Tibial nerve (tissue), 4 donors: ENCODE results near the gene DHX58. TPM values are rescaled to one million over a fixed set of nuclear protein-coding genes. Genes with fewer than 3 reads are reported as not detected.

ENCODE experiments used
- DNase-seq, 2 donors: peaks; one replicate each; pipeline ENCODE4 v3.0.0-alpha.2; 2019; ENCODE audit warnings: low spot score in 2 of 2
- H3K27ac ChIP-seq, 4 donors: fragments of 200-600 bp; sonication (generic) in 3 of 4; one replicate each; pipeline ENCODE4 v1.5.1; 2017 to 2019; ENCODE audit warnings: mild to moderate bottlenecking in 1 of 4
- H3K27me3 ChIP-seq, 2 donors: fragments of 200-600 bp; sonication (generic) in 1 of 2; one replicate each; pipeline versions ENCODE4 v1.5.1 to v1.6.0; 2017 to 2019
- H3K36me3 ChIP-seq, 3 donors: fragments of 200-600 bp; sonication (generic); one replicate each; pipeline ENCODE4 v1.5.1; 2018 to 2019
- H3K4me1 ChIP-seq, 4 donors: fragments of 200-600 bp; sonication (generic) in 3 of 4; one replicate each; pipeline ENCODE4 v1.5.1; 2017 to 2019
- H3K4me3 ChIP-seq, 4 donors: fragments of 200-600 bp; sonication (generic) in 3 of 4; one replicate each; pipeline ENCODE4 v1.5.1; 2017 to 2019; ENCODE audit warnings: mild to moderate bottlenecking in 1 of 4, moderate library complexity in 1 of 4
- H3K9me3 ChIP-seq, 4 donors: fragments of 200-600 bp; sonication (generic) in 3 of 4; one replicate each; pipeline ENCODE4 v1.5.1; 2017 to 2019
- EP300 ChIP-seq, 2 donors: sonication (generic); formaldehyde crosslinking; IDR thresholded peaks; one replicate each; pipeline ENCODE4 v1.6.1; 2017; ENCODE audit warnings: antibody characterized with exemption in 2 of 2, mild to moderate bottlenecking in 1 of 2
- POLR2A ChIP-seq, 2 donors: fragments of 450-650 bp; IDR thresholded peaks; one replicate each; pipeline ENCODE4 v1.6.1; 2017; ENCODE audit warnings: antibody characterized with exemption in 2 of 2, mild to moderate bottlenecking in 2 of 2, moderate library complexity in 2 of 2
- WGBS, 2 donors: methylation state at CpG; one replicate each; pipeline ENCODE4 v1.1.5; 2018; 5-methylcytosine and 5-hydroxymethylcytosine counted together
- total RNA-seq, 4 donors: library from RNA; depleted of rRNA; stranded (reverse); fragments of >200 nt; gene quantifications; one replicate each; pipeline ENCODE4 v1.1.0, GENCODE V29; 2016
- TF ChIP-seq, protein P1 (sequence below), 5 experiments: fragments of 200-600 bp in 3 of 5; fragments of 450-650 bp in 2 of 5; sonication (generic) in 3 of 5; IDR thresholded peaks; one replicate each; pipeline ENCODE4 v1.5.1; 2016 to 2019; ENCODE audit warnings: antibody characterized with exemption in 5 of 5, mild to moderate bottlenecking in 3 of 5, moderate library complexity in 2 of 5

DHX58 gene
- total RNA-seq, 4 donors from 2014 or later = 15.9 to 29.4 (median 21.7) TPM

GRCh38 chr17:42051645-42052044, 60.9 kb downstream of the DHX58 start:
- H3K27ac ChIP-seq = no peak overlapping the region
- no peaks in the 10 kb centered on the region for H3K9me3 ChIP-seq
- peaks cover 0 to 15% (median 0%) of the 10 kb centered on the region in 4 donors for H3K4me1 ChIP-seq
- H3K36me3 ChIP-seq = no peaks in the 10 kb centered on the region
- DNase-seq = no peak
- TF ChIP-seq, protein P1, sequence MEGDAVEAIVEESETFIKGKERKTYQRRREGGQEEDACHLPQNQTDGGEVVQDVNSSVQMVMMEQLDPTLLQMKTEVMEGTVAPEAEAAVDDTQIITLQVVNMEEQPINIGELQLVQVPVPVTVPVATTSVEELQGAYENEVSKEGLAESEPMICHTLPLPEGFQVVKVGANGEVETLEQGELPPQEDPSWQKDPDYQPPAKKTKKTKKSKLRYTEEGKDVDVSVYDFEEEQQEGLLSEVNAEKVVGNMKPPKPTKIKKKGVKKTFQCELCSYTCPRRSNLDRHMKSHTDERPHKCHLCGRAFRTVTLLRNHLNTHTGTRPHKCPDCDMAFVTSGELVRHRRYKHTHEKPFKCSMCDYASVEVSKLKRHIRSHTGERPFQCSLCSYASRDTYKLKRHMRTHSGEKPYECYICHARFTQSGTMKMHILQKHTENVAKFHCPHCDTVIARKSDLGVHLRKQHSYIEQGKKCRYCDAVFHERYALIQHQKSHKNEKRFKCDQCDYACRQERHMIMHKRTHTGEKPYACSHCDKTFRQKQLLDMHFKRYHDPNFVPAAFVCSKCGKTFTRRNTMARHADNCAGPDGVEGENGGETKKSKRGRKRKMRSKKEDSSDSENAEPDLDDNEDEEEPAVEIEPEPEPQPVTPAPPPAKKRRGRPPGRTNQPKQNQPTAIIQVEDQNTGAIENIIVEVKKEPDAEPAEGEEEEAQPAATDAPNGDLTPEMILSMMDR (IDR thresholded peaks at IDR 0.05) = no peak
- TF ChIP-seq EP300 (IDR thresholded peaks at IDR 0.05) = no peak
- no peak for TF ChIP-seq POLR2A (IDR thresholded peaks at IDR 0.05)
- H3K27me3 ChIP-seq = peaks cover 0 to 28% of the 10 kb centered on the region in 2 donors
- WGBS, 2 donors = 84 to 85% methylated on average over 7 of the region's 7 CpGs
- H3K4me3 ChIP-seq = no peak overlapping the region

Other genes with a start within 250 kb of the DHX58 start
- 10 to 100 TPM; 27.3 to 42.2 (median 32.7) TPM for gene KLHL11, start 247.3 kb downstream of the DHX58 start, total RNA-seq
- gene ACLY, start 193.8 kb downstream of the DHX58 start, total RNA-seq = 100 to 1,000 TPM in 1 of 4 donors, 10 to 100 TPM in 3; 62.8 to 102 (median 72.6) TPM
- gene ODAD4, start 182.1 kb downstream of the DHX58 start, total RNA-seq = 1 to 10 TPM; 3.7 to 5.4 (median 5.2) TPM
- 100 to 1,000 TPM; 174 to 345 (median 256) TPM for gene CNP, start 145.9 kb downstream of the DHX58 start, total RNA-seq
- gene DNAJC7, start 95.3 kb downstream of the DHX58 start, total RNA-seq = 10 to 100 TPM; 56.6 to 90.2 (median 71.8) TPM
- 10 to 100 TPM; 17.7 to 39.9 (median 23.8) TPM for gene NKIRAS2, start 92.6 kb downstream of the DHX58 start, total RNA-seq
- 1 to 10 TPM; 1.2 to 2.9 (median 2.1) TPM for gene C17orf113, start 62.1 kb downstream of the DHX58 start, total RNA-seq
- gene ZNF385C, start 14.2 kb downstream of the DHX58 start, total RNA-seq = 1 to 10 TPM in 1 of 4 donors, under 1 TPM in 1, not detected in 2; 0.20 to 1.5 TPM
- gene KAT2A, start 8.7 kb upstream of the DHX58 start, total RNA-seq = 100 to 1,000 TPM in 2 of 4 donors, 10 to 100 TPM in 2; 92.2 to 143 (median 105) TPM
- under 1 TPM in 1 of 4 donors, not detected in 3; 0.22 TPM for gene HSPB9, start 10.1 kb upstream of the DHX58 start, total RNA-seq
- 100 to 1,000 TPM in 3 of 4 donors, 10 to 100 TPM in 1; 94.8 to 137 (median 117) TPM for gene RAB5C, start 42.3 kb upstream of the DHX58 start, total RNA-seq
- under 1 TPM in 1 of 4 donors, not detected in 3; 0.30 TPM for gene KCNH4, start 68.4 kb upstream of the DHX58 start, total RNA-seq
- gene HCRT, start 72.7 kb upstream of the DHX58 start, total RNA-seq = not detected
- 10 to 100 TPM; 36.4 to 77.9 (median 40.7) TPM for gene GHDC, start 81.8 kb upstream of the DHX58 start, total RNA-seq
- 100 to 1,000 TPM in 3 of 4 donors, 10 to 100 TPM in 1; 96.8 to 117 (median 104) TPM for gene STAT5B, start 163.7 kb upstream of the DHX58 start, total RNA-seq
- gene STAT5A, start 175.8 kb upstream of the DHX58 start, total RNA-seq = 100 to 1,000 TPM in 3 of 4 donors, 10 to 100 TPM in 1; 95.2 to 150 (median 127) TPM